Activated CD4-positive, alpha-beta memory T cell treated with anti-CD3 and anti-CD28 coated beads for 36 hours (primary cell): ENCODE data around the gene VEZT. TPM values are rescaled to one million over a fixed set of nuclear protein-coding genes. Genes with fewer than 3 reads are reported as not detected.

Experiments used
- CTCF ChIA-PET: fragments of 350-600 bp; sonication (Branson Sonifier 250); formaldehyde crosslinking; loops from one replicate; lab custom pipeline; 2021; ENCODE audit warnings: antibody characterized with exemption, inconsistent platforms; lab: Charles Lee
- POLR2A ChIA-PET: fragments of 350-600 bp; sonication (Branson Sonifier 250); formaldehyde crosslinking; loops from one replicate; lab custom pipeline; 2021; ENCODE audit warnings: antibody characterized with exemption; lab: Charles Lee
- DNase-seq: peaks from one replicate; pipeline ENCODE4 v3.0.0-alpha.2; 2020
- H3K27ac Mint-ChIP-seq: one replicate; pipeline ENCODE4 v1.8.0; 2021; ENCODE audit warnings: mixed read lengths
- H3K27me3 Mint-ChIP-seq: one replicate; pipeline ENCODE4 v1.8.0; 2021; ENCODE audit warnings: mixed read lengths
- H3K36me3 Mint-ChIP-seq: one replicate; pipeline ENCODE4 v1.8.0; 2021; ENCODE audit warnings: mixed read lengths
- H3K4me1 Mint-ChIP-seq: one replicate; pipeline ENCODE4 v1.8.0; 2021; ENCODE audit warnings: low read depth, mixed read lengths
- H3K4me3 Mint-ChIP-seq: one replicate; pipeline ENCODE4 v1.8.0; 2021; ENCODE audit warnings: mild to moderate bottlenecking, mixed read lengths
- H3K9me3 Mint-ChIP-seq: one replicate; pipeline ENCODE4 v1.8.0; 2021; ENCODE audit warnings: mixed read lengths
- intact Hi-C: fragments of 100-400 bp; cut with micrococcal nuclease; formaldehyde crosslinking; loops from one replicate; pipeline ENCODE4 v1.15.1; 2023
- total RNA-seq, 2 experiments: library from RNA; stranded (reverse); gene quantifications; one replicate each; pipeline ENCODE4 v1.2.3, GENCODE V29; 2021

Gene VEZT
- total RNA-seq, 2 experiments from 2014 or later, result 50.7 to 54.4 TPM

DNA sequence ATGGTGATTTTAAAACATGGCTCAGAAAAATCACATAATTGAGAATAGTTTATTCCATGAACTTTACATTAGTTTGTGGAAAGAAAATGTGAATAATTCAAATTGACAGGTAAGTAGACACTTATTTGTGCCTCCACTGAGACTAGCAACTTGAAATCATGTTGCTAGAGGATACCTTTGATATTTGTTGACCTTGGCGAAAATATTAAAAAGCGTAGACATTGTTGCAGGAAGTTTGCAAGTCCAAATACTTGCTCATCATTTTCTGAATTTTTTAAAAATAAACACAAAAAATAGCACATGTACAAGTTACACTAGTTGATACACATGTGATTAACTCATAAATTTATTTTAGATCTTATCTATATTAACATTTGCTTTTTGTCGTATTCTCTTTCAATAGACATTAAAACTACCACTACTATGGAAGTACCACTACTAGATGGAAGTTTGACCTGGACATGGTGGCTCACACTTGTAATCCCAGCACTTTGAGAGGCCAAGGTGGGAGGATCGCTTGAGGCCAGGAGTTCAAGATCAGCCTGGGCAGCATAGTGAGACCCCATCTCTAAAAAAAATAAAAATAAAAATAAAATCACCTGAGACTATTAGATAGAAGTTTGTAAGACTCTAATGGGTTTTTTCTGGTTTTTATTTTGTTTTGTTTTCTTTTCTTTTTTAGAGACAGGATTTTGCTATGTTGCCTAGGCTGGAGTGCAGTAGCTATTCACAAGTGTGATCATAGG is 24.3 kb downstream of the VEZT start:
- no peak for DNase-seq
- peaks cover 16% of the 10 kb centered on the region for H3K36me3 Mint-ChIP-seq
- H3K27me3 Mint-ChIP-seq, result no peaks in the 10 kb centered on the region
- ChIA-PET CTCF (no interaction called here), POLR2A (no interaction called here)
- no peak overlapping the region for H3K4me3 Mint-ChIP-seq
- intact Hi-C loops, result no loop called here
- H3K27ac Mint-ChIP-seq, result no peak overlapping the region
- H3K4me1 Mint-ChIP-seq, result peaks cover 20% of the 10 kb centered on the region
- H3K9me3 Mint-ChIP-seq, result no peaks in the 10 kb centered on the region

DNA sequence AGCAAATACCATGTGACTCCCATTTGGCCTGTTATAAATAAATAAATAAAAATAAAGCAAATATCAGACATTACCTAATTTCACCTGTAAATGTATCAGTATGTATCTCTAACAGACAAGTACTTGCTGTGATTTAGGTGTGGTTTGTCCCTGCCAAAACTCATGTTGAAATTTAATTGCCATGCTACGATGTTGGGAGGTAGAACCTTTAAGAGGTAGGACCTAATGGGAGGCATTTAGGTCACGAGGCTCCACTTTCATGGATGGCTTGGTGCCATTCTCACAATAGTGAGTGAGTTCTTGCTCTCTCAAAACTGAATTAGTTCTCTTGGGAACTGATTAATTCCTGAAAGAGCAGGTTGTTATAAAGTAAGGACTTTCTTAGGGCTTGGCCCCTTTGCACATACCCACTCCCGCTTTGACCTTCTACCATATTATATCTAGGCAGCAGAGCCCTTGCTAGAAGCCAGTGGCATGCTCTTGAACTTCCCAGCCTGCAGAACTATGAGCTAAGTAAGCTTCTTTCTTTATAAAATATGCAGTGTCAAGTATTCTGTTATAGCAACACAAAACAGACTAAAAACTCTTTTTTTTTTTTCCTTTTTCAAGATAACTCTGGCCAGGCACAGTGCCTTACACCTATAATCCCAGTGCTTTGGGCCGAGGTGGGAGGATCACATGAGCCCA is 26.0 kb downstream of the VEZT start:
- intact Hi-C loops, result no loop called here
- H3K36me3 Mint-ChIP-seq, result peaks cover 13% of the 10 kb centered on the region
- DNase-seq, result no peak
- ChIA-PET CTCF (interaction anchor here (0.6 to 1.1 kb wide), 2 partner anchors 26 to 917 kb away, joined by 3 to 4 read pairs; partner anchors contain the start of gene VEZT), POLR2A (interaction anchor here (0.6 kb wide), 1 partner anchor 307 kb away, joined by 4 read pairs; the partner anchor contains the start of gene USP44)
- H3K4me1 Mint-ChIP-seq, result peaks cover 21% of the 10 kb centered on the region
- H3K27me3 Mint-ChIP-seq, result no peaks in the 10 kb centered on the region
- no peak overlapping the region for H3K27ac Mint-ChIP-seq
- H3K9me3 Mint-ChIP-seq, result no peaks in the 10 kb centered on the region
- H3K4me3 Mint-ChIP-seq, result no peak overlapping the region

- H3K4me1 Mint-ChIP-seq, result peaks cover 21% of the 10 kb centered on the region
- DNase-seq, result no peak
- ChIA-PET POLR2A (no interaction called here), CTCF (no interaction called here)
- no peaks in the 10 kb centered on the region for H3K9me3 Mint-ChIP-seq
- no peak overlapping the region for H3K27ac Mint-ChIP-seq
- H3K36me3 Mint-ChIP-seq, result peaks cover 13% of the 10 kb centered on the region
- H3K27me3 Mint-ChIP-seq, result no peaks in the 10 kb centered on the region
- H3K4me3 Mint-ChIP-seq, result no peak overlapping the region
- intact Hi-C loops, result no loop called here
Measured at GRCh38 chr12:95244350-95244749, 26.7 kb downstream of the VEZT start.

- Mint-ChIP-seq H3K27ac (no peak overlapping the region), H3K36me3 (peaks cover 10% of the 10 kb centered on the region), H3K9me3 (no peaks in the 10 kb centered on the region), H3K4me3 (no peak overlapping the region), H3K4me1 (peaks cover 15% of the 10 kb centered on the region), H3K27me3 (no peaks in the 10 kb centered on the region)
- ChIA-PET POLR2A (no interaction called here), CTCF (interaction anchor here (1.5 kb wide), 1 partner anchor 287 kb away, joined by 4 read pairs; no protein-coding TSS in a partner anchor)
- no peak for DNase-seq
- intact Hi-C loops, result no loop called here
Measured at GRCh38 chr12:95248095-95248494, 30.5 kb downstream of the VEZT start.

DNA sequence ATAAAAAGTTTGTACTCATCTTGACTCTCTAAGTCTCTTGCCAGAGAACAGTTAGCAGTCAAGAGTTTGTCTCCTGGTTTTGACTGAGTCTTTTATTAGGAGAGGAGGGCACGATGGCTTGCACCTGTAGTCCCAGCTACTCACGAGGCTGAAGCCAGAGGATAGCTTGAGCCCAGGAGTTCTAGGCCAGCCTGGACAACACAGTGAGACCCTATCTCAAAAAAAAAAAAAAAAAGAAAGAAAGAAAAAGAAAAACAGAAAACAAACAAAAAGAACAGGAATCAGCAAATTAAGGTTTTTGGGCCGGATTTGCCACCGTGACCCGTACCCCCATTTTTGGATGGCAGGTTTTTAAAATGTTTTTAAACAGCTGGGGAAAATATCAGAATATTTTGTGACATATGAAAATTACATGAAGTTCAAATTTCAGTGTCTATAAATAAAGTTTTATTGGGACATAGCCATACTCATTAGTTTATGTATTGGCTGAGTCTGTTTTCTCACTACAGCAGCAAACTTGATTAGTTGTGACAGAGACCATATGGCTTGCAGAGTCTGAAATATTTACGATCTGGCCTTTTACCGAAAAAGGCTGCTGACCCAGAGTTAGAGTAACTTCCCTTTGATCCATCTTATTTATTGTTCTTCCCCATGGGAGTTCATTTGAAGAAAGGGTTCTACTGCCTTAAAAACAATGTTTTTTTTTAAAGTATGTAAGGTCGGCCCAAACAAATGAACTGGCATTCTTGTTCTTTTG is 31.2 kb downstream of the VEZT start:
- POLR2A ChIA-PET, result no interaction called here
- Mint-ChIP-seq H3K27ac (no peak overlapping the region), H3K4me3 (no peak overlapping the region), H3K9me3 (no peaks in the 10 kb centered on the region), H3K27me3 (no peaks in the 10 kb centered on the region), H3K36me3 (peaks cover 13% of the 10 kb centered on the region), H3K4me1 (peaks cover 15% of the 10 kb centered on the region)
- intact Hi-C loops, result no loop called here
- DNase-seq, result no peak
- CTCF ChIA-PET, result no interaction called here

DNA sequence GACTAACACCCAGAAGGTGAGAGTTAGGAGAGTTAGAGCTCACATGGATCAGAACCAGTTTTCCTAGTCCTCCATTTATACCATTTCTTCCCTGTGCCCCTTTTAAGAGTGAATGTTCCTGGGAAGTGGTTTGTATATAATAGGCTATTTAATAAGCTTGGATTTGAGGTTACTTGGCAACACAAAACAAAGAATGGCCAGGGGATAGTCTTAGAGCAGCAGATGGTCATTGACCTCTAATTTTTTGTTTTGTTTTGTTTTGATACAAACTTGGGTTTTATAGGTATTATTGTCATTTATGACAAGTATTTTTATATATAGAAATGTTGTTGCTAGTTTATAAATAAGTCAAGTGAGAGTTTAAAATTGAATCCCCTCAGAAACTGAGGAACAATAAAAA is 35.8 kb downstream of the VEZT start:
- no peak for DNase-seq
- ChIA-PET POLR2A (interaction anchor here (0.6 kb wide), 1 partner anchor 14 kb away, joined by 3 read pairs; no protein-coding TSS in a partner anchor), CTCF (no interaction called here)
- intact Hi-C loops, result no loop called here
- peaks cover 32% of the 10 kb centered on the region for H3K36me3 Mint-ChIP-seq
- H3K27ac Mint-ChIP-seq, result no peak overlapping the region
- peaks cover 5% of the 10 kb centered on the region for H3K4me1 Mint-ChIP-seq
- no peak overlapping the region for H3K4me3 Mint-ChIP-seq
- H3K9me3 Mint-ChIP-seq, result no peaks in the 10 kb centered on the region
- no peaks in the 10 kb centered on the region for H3K27me3 Mint-ChIP-seq

- H3K36me3 Mint-ChIP-seq, result peaks cover 38% of the 10 kb centered on the region
- H3K27ac Mint-ChIP-seq, result no peak overlapping the region
- ChIA-PET POLR2A (no interaction called here), CTCF (interaction anchor here (1.2 kb wide), 1 partner anchor 277 kb away, joined by 3 read pairs; no protein-coding TSS in a partner anchor)
- no peaks in the 10 kb centered on the region for H3K4me1 Mint-ChIP-seq
- intact Hi-C loops, result no loop called here
- no peaks in the 10 kb centered on the region for H3K9me3 Mint-ChIP-seq
- H3K4me3 Mint-ChIP-seq, result no peak overlapping the region
- H3K27me3 Mint-ChIP-seq, result no peaks in the 10 kb centered on the region
- DNase-seq, result no peak
Measured at GRCh38 chr12:95257541-95257940, 39.9 kb downstream of the VEZT start.

DNA sequence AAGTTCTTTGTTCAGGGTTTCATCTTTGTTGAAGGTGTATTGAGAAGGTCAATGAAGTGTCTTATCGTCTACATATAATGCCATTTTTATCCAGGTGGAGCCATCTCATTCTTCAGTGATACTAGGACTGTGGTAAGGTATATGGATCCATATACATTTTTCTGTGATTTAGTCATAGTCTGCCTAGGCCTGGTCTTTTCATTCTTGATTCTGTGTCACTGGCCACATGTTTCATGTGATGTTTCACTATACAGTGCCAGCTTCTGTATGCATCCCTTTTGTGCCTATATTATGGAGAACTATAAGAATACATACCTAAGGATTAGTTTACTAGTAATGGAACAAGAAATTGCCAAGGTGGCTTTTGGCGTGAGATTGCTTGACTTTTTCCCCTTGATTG is 40.5 kb downstream of the VEZT start:
- Mint-ChIP-seq H3K4me1 (no peaks in the 10 kb centered on the region), H3K27ac (no peak overlapping the region), H3K9me3 (no peaks in the 10 kb centered on the region), H3K4me3 (no peak overlapping the region), H3K36me3 (peaks cover 40% of the 10 kb centered on the region), H3K27me3 (no peaks in the 10 kb centered on the region)
- ChIA-PET POLR2A (no interaction called here), CTCF (interaction anchor here (1.2 kb wide), 1 partner anchor 276 kb away, joined by 3 read pairs; no protein-coding TSS in a partner anchor)
- intact Hi-C loops, result no loop called here
- no peak for DNase-seq

GRCh38 chr12:95258803-95259202 is 41.2 kb downstream of the VEZT start:
- intact Hi-C loops, result no loop called here
- CTCF ChIA-PET, result interaction anchor here (1.0 to 1.2 kb wide), 2 partner anchors 34 to 276 kb away, joined by 3 read pairs; no protein-coding TSS in a partner anchor
- Mint-ChIP-seq H3K4me1 (no peaks in the 10 kb centered on the region), H3K36me3 (peaks cover 37% of the 10 kb centered on the region), H3K27ac (no peak overlapping the region), H3K27me3 (no peaks in the 10 kb centered on the region), H3K4me3 (no peak overlapping the region), H3K9me3 (no peaks in the 10 kb centered on the region)
- no peak for DNase-seq
- POLR2A ChIA-PET, result no interaction called here

- POLR2A ChIA-PET, result no interaction called here
- Mint-ChIP-seq H3K27me3 (no peaks in the 10 kb centered on the region), H3K4me1 (no peaks in the 10 kb centered on the region), H3K9me3 (no peaks in the 10 kb centered on the region), H3K36me3 (peaks cover 37% of the 10 kb centered on the region), H3K27ac (no peak overlapping the region), H3K4me3 (no peak overlapping the region)
- DNase-seq, result no peak
- CTCF ChIA-PET, result interaction anchor here (1.0 kb wide), 1 partner anchor 35 kb away, joined by 3 read pairs; no protein-coding TSS in a partner anchor
- intact Hi-C loops, result no loop called here
Measured at GRCh38 chr12:95259368-95259767, 41.8 kb downstream of the VEZT start.

DNA sequence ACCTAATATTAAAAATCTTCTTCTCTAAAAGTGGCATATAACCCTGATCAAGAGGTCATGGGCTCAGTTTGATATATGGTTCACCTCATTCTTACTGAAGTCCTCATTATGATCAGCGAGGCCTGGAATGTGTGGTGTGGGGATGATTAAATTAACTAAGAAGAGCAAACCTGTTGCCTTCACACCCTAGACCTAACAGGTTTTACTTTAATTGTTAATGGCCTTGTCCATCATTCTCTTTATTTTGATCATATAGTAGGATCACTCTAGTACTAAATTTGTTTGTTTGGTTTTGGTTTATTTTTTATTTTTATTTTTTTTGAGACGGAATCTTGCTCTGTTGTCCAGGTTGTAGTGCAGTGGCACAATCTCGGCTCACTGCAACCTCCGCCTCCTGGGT is 43.5 kb downstream of the VEZT start:
- DNase-seq, result no peak
- H3K27me3 Mint-ChIP-seq, result no peaks in the 10 kb centered on the region
- no peak overlapping the region for H3K4me3 Mint-ChIP-seq
- CTCF ChIA-PET, result no interaction called here
- no peaks in the 10 kb centered on the region for H3K4me1 Mint-ChIP-seq
- POLR2A ChIA-PET, result no interaction called here
- no peak overlapping the region for H3K27ac Mint-ChIP-seq
- H3K36me3 Mint-ChIP-seq, result peaks cover 25% of the 10 kb centered on the region
- intact Hi-C loops, result no loop called here
- no peaks in the 10 kb centered on the region for H3K9me3 Mint-ChIP-seq

GRCh38 chr12:95262808-95263207 is 45.2 kb downstream of the VEZT start:
- POLR2A ChIA-PET, result no interaction called here
- H3K27ac Mint-ChIP-seq, result no peak overlapping the region
- intact Hi-C loops, result no loop called here
- peaks cover 22% of the 10 kb centered on the region for H3K36me3 Mint-ChIP-seq
- CTCF ChIA-PET, result no interaction called here
- H3K9me3 Mint-ChIP-seq, result no peaks in the 10 kb centered on the region
- no peaks in the 10 kb centered on the region for H3K27me3 Mint-ChIP-seq
- no peak overlapping the region for H3K4me3 Mint-ChIP-seq
- no peaks in the 10 kb centered on the region for H3K4me1 Mint-ChIP-seq
- no peak for DNase-seq
